ENCODE data around the gene ERCC4.

ERCC4 gene

GRCh38 chr16:13994239-13995106 lies 74.5 kb downstream of the ERCC4 start:
- DNase-seq (ENCODE audit: low spot score), result no peak

GRCh38 chr16:13995194-13995593 lies 75.2 kb downstream of the ERCC4 start:
- no peak for DNase-seq (ENCODE audit: low spot score)

DNA sequence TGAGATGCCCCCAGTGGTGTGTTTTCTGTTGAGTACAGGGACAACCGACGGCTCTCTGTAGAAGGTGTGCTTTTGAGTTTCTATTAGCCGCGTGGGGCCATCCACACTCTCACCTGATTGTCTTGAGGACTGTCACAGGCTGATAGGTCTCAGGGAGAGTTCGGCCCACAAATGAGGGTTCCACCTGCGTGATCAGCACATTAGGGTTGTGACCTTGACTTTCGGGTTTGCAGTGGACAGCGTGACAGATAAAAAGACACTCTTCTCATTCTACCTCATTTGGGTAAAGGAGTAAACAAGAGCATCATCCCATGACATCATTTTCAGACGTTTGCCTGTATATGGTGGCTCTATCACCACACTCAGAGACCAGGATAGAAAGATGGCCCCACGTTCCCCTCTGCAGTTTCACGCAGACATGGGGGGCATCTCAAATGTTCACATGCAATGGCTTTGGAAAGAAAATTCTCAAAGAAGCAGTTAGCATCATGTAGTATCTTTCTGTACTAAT lies 76.9 kb downstream of the ERCC4 start:
- no peak for DNase-seq (ENCODE audit: low spot score)

DNA sequence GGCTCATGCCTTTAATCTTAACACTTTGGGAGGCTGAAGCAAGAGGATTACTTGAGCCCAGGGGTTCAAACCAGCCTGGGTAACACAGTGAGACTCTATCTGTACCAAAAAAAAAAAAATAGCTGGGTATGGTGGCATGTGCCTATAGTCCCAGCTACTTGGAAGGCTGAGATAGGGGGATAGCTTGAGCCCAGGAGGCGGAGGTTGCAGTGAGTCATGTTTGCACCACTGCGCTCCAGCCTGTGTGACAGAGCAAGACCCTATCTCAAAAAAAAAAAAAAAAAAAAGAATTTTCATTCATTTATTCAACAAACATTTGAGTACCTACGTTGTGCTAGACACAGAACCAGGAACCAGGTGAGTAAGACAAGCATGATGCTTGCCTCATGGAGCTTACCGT lies 77.6 kb downstream of the ERCC4 start:
- DNase-seq (ENCODE audit: low spot score), result no peak

- no peak for DNase-seq (ENCODE audit: low spot score)
Measured at GRCh38 chr16:13997933-13998332, 78.0 kb downstream of the ERCC4 start.

GRCh38 chr16:13999071-13999894 lies 79.3 kb downstream of the ERCC4 start:
- DNase-seq (ENCODE audit: low spot score), result no peak

DNA sequence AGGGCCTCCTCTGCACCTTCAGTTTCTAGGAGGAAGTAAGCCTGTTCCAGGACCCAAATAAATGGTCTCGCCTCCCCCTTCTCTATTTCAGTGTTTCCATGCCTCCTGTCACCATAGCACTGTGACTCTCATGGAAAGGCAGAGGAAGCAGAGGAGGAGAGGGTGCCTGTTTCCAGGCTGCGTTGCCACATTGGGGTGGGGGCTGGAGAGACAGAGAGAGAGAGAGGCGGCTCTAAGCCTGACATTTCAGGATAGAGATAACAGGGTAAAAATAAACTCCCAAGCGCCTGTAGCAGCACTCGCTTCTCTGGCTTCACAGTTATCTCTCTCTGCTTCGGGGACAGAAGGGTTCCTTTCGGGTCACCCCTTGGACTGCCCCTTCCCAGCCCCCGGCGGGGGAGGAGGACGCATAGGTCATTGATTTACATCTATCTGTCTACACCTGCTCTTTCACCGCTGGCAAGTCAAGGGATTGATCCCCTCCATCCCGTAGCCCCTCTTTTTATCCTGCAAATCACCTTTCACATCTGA lies 80.0 kb downstream of the ERCC4 start:
- no peak for DNase-seq (ENCODE audit: low spot score)

DNA sequence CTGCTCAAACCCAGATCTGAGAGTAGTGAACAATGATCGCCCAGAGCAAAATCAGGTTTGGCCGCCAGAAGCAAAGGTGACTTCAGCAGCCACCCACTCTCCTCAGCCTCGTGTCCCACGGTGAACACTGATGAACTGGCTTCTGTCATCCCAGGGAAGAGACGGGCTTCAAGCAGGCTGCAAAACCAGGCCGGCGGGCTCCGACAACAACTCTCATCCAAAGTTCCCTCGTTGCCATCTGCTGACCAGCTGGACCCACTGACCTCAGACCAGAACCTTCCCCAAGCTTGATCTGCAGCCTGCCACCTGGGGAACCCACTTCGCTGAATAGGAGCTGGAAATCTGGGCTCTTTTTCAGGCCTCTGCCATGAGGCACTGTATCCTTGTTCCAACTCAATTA lies 81.6 kb downstream of the ERCC4 start:
- DNase-seq (ENCODE audit: low spot score), result no peak

Measured in globus pallidus (tissue), 1 donor.